Chondrocyte (in vitro differentiated cells): Measurements from ENCODE around the gene LRP1-AS. TPM values are rescaled to one million over a fixed set of nuclear protein-coding genes. Genes with fewer than 3 reads are reported as not detected.

ENCODE experiments used
- DNase-seq: peaks from one replicate; pipeline ENCODE4 v3.0.0; 2021; ENCODE audit warnings: mixed read lengths, low spot score
- H3K27ac Mint-ChIP-seq: one replicate; pipeline ENCODE4 v1.8.0; 2021; ENCODE audit warnings: mild to moderate bottlenecking, moderate library complexity, mixed read lengths; ENCODE audit not compliant: unreplicated experiment
- H3K27me3 Mint-ChIP-seq: 2 replicates; pipeline ENCODE4 v1.8.0; 2021; ENCODE audit warnings: low read depth, mixed read lengths
- H3K36me3 Mint-ChIP-seq: 2 replicates; pipeline ENCODE4 v1.8.0; 2021; ENCODE audit warnings: low read depth, mixed read lengths
- H3K4me1 Mint-ChIP-seq: 2 replicates; pipeline ENCODE4 v1.8.0; 2021; ENCODE audit warnings: low read depth, mild to moderate bottlenecking, mixed read lengths
- H3K4me3 Mint-ChIP-seq: one replicate; pipeline ENCODE4 v1.8.0; 2021; ENCODE audit warnings: mild to moderate bottlenecking, moderate library complexity, mixed read lengths; ENCODE audit not compliant: unreplicated experiment
- H3K9me3 Mint-ChIP-seq: 2 replicates; pipeline ENCODE4 v1.8.0; 2021; ENCODE audit warnings: low read depth, mixed read lengths
- total RNA-seq: library from RNA; stranded (reverse); gene quantifications from 3 replicates; pipeline ENCODE4 v1.2.1, GENCODE V29; 2021
- TF ChIP-seq, protein P1 (sequence below): fragments of 200-600 bp; sonication (generic); IDR thresholded peaks from 2 replicates; pipeline ENCODE4 v1.5.0; 2021; ENCODE audit warnings: antibody characterized with exemption, mild to moderate bottlenecking, moderate library complexity

The LRP1-AS gene
- total RNA-seq, 1 donor from 2014 or later = not detected

DNA sequence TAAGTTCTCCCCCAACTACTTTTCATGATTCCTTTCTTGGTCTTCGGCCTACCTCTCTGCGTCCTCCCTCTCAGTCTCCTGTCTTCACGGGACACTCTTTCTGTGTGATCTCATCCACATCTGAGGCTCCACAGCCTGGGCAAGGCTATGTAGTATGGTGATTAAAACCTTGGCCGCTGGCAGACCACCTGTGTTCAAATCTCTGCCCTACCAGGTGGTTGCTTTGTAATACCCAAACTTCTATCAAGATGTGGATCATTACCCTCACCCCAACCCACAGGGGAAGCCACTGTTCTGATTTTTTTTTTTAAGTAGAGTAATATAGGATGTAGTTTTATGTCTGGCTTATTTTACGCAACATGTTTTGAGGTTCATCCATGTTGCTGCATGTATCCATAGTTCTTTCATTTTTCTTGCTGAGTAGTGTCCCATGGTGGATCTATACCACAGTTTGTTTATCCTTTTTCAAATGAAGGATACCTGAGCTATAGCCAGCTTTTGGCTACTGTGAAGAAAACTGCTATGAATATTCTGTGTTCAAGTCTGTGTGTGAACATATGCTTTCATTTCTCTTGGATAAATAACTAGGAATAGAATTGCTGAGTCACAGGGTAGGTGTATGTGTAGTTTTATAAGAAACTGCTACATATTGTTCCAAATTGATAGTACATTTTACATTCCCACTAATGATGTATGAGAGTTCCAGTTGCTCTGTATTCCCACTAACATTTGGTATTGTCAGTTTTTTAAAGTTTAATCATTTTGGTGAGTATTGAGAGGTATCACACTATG, 27.9 kb downstream of the LRP1-AS start:
- DNase-seq = no peak

DNA sequence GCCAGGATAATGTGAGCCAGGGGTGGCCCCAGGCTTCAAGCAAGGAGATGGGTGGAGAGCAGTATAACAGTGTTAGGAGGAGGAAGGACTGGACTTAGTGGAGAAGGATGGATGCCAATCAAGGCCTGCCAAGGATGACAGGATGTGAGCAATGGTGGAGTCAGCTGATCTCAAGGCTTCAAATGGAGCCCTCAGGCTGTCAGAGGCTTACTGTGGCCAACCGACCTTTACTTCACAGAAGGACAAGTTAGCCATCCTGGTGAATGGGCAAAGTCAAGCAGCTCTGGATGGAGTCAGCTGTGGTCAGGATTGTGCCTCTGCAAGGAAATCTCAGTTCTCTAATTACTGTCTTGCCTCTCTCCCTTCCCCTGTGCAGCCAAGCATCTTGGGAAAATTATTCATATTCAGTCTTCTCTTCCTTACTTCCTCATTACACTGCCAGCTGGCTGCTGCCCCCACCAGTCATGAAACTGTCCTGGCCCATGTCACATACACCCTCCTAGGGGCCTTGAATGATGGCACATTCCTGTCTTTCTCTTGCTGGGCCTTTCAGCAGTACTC, 28.6 kb downstream of the LRP1-AS start:
- Mint-ChIP-seq H3K4me1 (peaks cover 15% of the 10 kb centered on the region), H3K4me3 (no peak overlapping the region), H3K27ac (peak overlapping the region; percentile 46), H3K36me3 (no peaks in the 10 kb centered on the region), H3K9me3 (no peaks in the 10 kb centered on the region), H3K27me3 (no peaks in the 10 kb centered on the region)
- TF ChIP-seq, protein P1, sequence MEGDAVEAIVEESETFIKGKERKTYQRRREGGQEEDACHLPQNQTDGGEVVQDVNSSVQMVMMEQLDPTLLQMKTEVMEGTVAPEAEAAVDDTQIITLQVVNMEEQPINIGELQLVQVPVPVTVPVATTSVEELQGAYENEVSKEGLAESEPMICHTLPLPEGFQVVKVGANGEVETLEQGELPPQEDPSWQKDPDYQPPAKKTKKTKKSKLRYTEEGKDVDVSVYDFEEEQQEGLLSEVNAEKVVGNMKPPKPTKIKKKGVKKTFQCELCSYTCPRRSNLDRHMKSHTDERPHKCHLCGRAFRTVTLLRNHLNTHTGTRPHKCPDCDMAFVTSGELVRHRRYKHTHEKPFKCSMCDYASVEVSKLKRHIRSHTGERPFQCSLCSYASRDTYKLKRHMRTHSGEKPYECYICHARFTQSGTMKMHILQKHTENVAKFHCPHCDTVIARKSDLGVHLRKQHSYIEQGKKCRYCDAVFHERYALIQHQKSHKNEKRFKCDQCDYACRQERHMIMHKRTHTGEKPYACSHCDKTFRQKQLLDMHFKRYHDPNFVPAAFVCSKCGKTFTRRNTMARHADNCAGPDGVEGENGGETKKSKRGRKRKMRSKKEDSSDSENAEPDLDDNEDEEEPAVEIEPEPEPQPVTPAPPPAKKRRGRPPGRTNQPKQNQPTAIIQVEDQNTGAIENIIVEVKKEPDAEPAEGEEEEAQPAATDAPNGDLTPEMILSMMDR = no peak
- DNase-seq = no peak

More for the DNA sequence above, 27.9 kb downstream of the LRP1-AS start:
- no peaks in the 10 kb centered on the region for H3K27me3 Mint-ChIP-seq
- H3K4me3 Mint-ChIP-seq = no peak overlapping the region
- H3K9me3 Mint-ChIP-seq = no peaks in the 10 kb centered on the region
- peaks cover 19% of the 10 kb centered on the region for H3K4me1 Mint-ChIP-seq
- peak overlapping the region; percentile 46 for H3K27ac Mint-ChIP-seq
- TF ChIP-seq, protein P1 = no peak
- H3K36me3 Mint-ChIP-seq = no peaks in the 10 kb centered on the region

DNA sequence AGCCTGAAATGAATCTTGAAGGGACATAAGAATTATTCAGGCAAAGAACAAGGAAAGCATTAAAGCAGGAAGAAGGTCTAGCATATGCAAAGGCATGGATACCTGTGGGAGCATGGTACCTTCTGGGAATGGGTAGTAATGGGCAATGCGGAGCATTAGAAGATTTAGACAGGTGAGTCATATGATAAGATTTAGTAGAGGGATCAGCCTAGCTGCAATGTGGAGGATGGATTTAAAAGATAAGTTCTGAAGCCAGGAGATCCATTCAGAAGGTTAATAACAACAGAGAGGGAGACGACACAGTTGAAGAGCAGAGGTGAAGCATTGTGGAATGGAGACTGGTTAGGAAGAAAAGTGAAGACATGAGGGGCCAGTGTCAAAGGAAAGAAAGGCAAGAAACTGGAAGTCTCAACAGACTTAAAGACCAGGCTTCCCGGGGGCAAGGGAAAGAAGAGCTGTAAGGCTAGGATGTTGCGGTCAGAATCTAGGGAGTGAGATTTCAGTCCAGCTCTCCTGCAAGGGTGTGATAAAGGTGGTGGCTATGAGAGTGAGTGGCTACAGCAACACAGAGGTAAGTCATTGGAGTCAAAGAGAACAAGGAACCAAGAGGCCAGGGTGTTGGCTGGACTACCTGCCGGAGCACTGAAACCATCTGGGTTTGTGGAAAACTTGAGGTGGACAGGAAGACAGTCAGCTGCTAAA, 30.7 kb downstream of the LRP1-AS start:
- Mint-ChIP-seq H3K36me3 (no peaks in the 10 kb centered on the region), H3K4me1 (peaks cover 26% of the 10 kb centered on the region), H3K27ac (no peak overlapping the region), H3K4me3 (no peak overlapping the region), H3K9me3 (no peaks in the 10 kb centered on the region), H3K27me3 (no peaks in the 10 kb centered on the region)
- TF ChIP-seq, protein P1 = no peak
- no peak for DNase-seq

DNA sequence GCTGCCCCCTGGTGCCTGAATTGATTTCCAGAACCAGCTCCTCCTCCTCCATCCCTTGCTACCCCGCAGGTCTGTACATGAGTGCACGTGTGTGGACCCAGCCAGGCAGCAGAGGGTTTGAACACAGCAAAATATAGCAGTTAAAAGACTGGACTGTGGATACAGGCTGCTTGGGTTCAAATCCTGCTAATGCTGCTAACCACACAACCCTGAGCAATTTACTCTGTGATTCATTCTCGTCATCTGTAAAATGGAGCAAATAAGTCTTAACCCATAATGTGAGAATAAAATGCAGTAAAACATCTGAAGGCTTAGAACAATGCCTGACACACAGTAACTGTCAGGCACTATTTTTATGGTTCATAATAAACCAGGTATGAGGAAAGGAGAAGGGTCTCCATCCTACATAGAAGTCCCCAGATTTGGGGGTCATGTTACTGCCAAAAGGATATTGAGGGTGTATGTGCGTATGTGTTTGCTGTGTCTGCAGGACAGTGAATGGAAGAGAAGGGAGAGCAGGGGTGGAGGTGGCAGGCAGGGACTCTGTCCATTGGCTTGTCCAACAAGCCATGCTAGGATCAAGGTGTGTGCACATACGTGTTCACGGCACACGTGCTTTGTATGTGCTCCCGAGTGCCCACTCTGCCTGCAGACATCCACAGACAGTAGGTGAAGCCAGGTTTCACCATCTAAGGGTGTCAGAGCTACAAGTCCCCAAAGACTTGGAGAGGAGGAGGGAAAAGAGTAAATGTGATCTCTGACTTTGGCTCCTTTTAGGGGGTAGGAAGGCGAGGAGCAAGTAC, 34.7 kb downstream of the LRP1-AS start:
- no peak for DNase-seq
- no peaks in the 10 kb centered on the region for H3K9me3 Mint-ChIP-seq
- H3K27ac Mint-ChIP-seq = peak overlapping the region; percentile 99
- TF ChIP-seq, protein P1 = peak; percentile 48
- H3K36me3 Mint-ChIP-seq = peaks cover 2% of the 10 kb centered on the region
- peak overlapping the region; percentile 89 for H3K4me3 Mint-ChIP-seq
- H3K27me3 Mint-ChIP-seq = no peaks in the 10 kb centered on the region
- peaks cover 41% of the 10 kb centered on the region for H3K4me1 Mint-ChIP-seq
